LNCaP clone FGC (cell line): ENCODE measurements around the gene EPHA3.
A peak's percentile ranks its signal among the peaks of the same experiment; 100 is the strongest.

Experiments
- DNase-seq: peaks from one replicate; pipeline ENCODE4 v3.0.0-alpha.2; 2011; ENCODE audit warnings: low read depth
- H3K4me3 ChIP-seq: 2 replicates; pipeline ENCODE4 v1.5.1; 2011; ENCODE audit warnings: mild to moderate bottlenecking, low read depth, low read length, control low read depth
- CTCF ChIP-seq: IDR thresholded peaks from 2 replicates; pipeline ENCODE4 v1.5.1; 2012; ENCODE audit warnings: mild to moderate bottlenecking; ENCODE audit not compliant: control insufficient read depth, insufficient read depth; ENCODE audit errors: extremely low read depth

The EPHA3 gene

GRCh38 chr3:89452066-89452465 is 344.6 kb downstream of the EPHA3 start:
- no peak for DNase-seq
- no peak for TF ChIP-seq CTCF
- H3K4me3 ChIP-seq, result no peak overlapping the region

GRCh38 chr3:89455240-89455639 is 347.8 kb downstream of the EPHA3 start:
- DNase-seq, result no peak
- no peak for TF ChIP-seq CTCF

GRCh38 chr3:89467898-89468363 is 360.5 kb downstream of the EPHA3 start:
- no peak overlapping the region for H3K4me3 ChIP-seq
- no peak for TF ChIP-seq CTCF
- no peak for DNase-seq

More at GRCh38 chr3:89455240-89455639, 347.8 kb downstream of the EPHA3 start:
- H3K4me3 ChIP-seq, result no peak overlapping the region

DNA sequence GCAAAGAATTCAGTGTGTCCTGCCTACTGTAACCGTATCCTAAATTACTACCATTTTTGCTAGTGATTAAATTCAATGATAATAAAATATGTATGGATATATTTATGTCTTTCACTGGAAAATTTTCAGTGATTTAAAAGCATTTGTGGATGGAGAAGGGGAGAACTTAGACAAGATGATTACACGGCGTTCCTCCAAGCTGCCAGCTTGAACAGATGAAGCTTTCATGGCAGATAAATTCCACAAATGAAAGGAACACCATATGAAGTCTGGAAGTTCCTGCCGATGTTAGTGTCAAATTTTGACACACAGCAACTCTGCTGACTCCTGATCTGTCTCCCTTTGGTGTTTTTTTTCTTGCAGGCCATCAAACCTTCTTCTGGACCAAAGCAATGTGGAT is 364.7 kb downstream of the EPHA3 start:
- no peak for DNase-seq
- H3K4me3 ChIP-seq, result no peak overlapping the region
- no peak for TF ChIP-seq CTCF

DNA sequence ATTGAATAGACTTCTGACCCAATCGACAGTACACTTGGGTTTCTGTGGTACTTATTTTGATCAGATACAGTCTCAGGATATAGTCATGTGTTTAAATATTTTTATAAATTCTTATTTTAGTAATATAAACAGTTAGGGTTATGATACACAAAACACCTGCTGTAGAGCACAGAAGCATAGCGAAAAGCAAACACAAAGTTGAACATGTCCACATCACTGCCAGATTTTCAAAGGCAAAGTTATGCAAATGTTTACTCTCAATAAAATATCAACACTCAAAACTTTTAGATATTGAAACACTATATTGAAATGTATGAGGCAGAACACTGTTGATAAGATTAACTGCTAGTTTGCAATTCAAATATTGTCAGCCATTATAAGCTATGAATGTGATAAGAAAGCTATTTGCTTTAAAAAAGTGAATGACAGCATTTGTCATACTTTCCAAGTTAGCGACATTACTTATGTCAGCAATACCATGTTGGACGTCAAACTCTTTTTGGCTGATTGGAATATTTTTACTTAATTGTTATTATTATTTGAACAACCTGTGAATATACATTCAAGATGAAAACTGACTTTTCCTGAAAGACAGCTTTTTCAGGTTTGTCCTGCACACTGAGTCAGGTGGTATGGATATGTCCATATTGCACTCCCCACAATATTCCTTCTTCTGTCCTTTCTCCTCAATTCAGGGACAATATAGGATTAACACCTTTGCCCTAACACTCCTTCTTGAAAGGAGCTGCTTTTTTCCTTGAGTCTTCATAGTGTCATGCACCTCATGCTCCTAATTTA is 367.1 kb downstream of the EPHA3 start:
- DNase-seq, result peak; percentile 67
- no peak overlapping the region for H3K4me3 ChIP-seq
- no peak for TF ChIP-seq CTCF

- DNase-seq, result no peak
Observed at GRCh38 chr3:89488800-89489580, 381.6 kb downstream of the EPHA3 start.

More at GRCh38 chr3:89488800-89489580, 381.6 kb downstream of the EPHA3 start:
- H3K4me3 ChIP-seq, result no peak overlapping the region
- TF ChIP-seq CTCF, result no peak
